Tibial artery (tissue), 4 donors: ENCODE results near the gene CYTL1.
"Not testable (repeated sequence)": the region's sequence is repeated elsewhere in the genome, so short reads cannot be mapped to it uniquely, and the experiment has no call there.

Source experiments
- DNase-seq, 2 donors: peaks; one replicate each; pipeline ENCODE4 v3.0.0-alpha.2; 2019
- H3K27ac ChIP-seq, 2 donors: fragments of 200-600 bp; sonication (generic) in 1 of 2; 1 replicate in 1 of 2; 2 replicates in 1 of 2; pipeline ENCODE4 v1.5.1; 2018 to 2019; ENCODE audit warnings: mild to moderate bottlenecking in 1 of 2
- H3K27me3 ChIP-seq, 2 donors: fragments of 200-600 bp; sonication (generic) in 1 of 2; one replicate each; pipeline versions ENCODE4 v1.5.1 to v1.6.0; 2016 to 2019
- H3K36me3 ChIP-seq, 3 donors: fragments of 200-600 bp; sonication (generic) in 2 of 3; one replicate each; pipeline ENCODE4 v1.5.1; 2016 to 2019; ENCODE audit warnings: mild to moderate bottlenecking in 2 of 3
- H3K4me1 ChIP-seq, 4 donors: fragments of 200-600 bp; sonication (generic) in 2 of 4; 1 replicate in 3 of 4; 2 replicates in 1 of 4; pipeline ENCODE4 v1.5.1; 2016 to 2019
- H3K4me3 ChIP-seq, 2 donors: fragments of 200-600 bp; sonication (generic) in 1 of 2; 1 replicate in 1 of 2; 2 replicates in 1 of 2; pipeline ENCODE4 v1.5.1; 2018 to 2019; ENCODE audit warnings: mild to moderate bottlenecking in 2 of 2
- H3K9me3 ChIP-seq, 3 donors: fragments of 200-600 bp; sonication (generic) in 1 of 3; one replicate each; pipeline ENCODE4 v1.5.1; 2016 to 2019
- CTCF ChIP-seq, 2 experiments: fragments of 200-600 bp in 1 of 2; fragments of 450-650 bp in 1 of 2; IDR thresholded peaks; one replicate each; pipeline ENCODE4 v1.5.1; 2017 to 2019; ENCODE audit warnings: antibody characterized with exemption in 2 of 2, mild to moderate bottlenecking in 1 of 2, moderate library complexity in 1 of 2
- intact Hi-C: fragments of 100-400 bp; cut with DNase I; formaldehyde crosslinking; loops from one replicate; pipeline ENCODE4 v1.15.0; 2023; ENCODE audit warnings: low total_unique reads

The CYTL1 gene, protein sequence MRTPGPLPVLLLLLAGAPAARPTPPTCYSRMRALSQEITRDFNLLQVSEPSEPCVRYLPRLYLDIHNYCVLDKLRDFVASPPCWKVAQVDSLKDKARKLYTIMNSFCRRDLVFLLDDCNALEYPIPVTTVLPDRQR

GRCh38 chr4:5019274-5019673 is at the start of gene CYTL1:
Gene CYTL1, minus strand, starts transcription at chr4:5019458. Its CDS starts 13 bp downstream, at chr4:5019445.
- TF ChIP-seq CTCF (IDR thresholded peaks at IDR 0.05) = no peak
- Histone ChIP-seq H3K27me3 (peaks cover 0 to 17% of the 10 kb centered on the region in 2 donors), H3K36me3 (no peaks in the 10 kb centered on the region), H3K9me3 (peaks cover 0 to 6% (median 0%) of the 10 kb centered on the region in 3 donors), H3K27ac (no peak within 1 kb of the TSS), H3K4me1 (peaks cover 0 to 5% (median 2%) of the 10 kb centered on the region in 4 donors), H3K4me3 (peak within 1 kb of the TSS; percentile 26 to 42)
- no peak for DNase-seq
- intact Hi-C loops = no loop called here

DNA sequence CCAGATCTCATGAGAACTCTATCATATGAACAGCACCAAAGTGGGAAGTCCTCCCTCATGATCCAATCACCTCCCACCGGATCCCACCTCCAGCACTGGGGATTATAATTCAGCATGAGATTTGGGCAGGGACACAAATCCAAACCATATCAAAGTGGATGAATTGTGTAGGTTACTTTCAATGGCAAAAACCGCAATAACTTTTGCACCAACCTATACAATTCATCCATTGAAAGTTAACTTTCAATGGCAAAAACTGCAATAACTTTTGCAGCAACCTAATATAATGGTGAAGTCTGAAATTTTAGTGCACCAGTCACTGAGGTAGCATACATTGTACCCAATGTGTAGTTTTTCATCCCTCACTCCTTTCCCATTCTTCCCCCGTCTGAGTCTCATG is 48.6 kb upstream of the CYTL1 start:
- DNase-seq = no peak
- Histone ChIP-seq H3K4me1 (no peaks in the 10 kb centered on the region), H3K36me3 (no peaks in the 10 kb centered on the region), H3K4me3 (no peak overlapping the region), H3K27me3 (no peaks in the 10 kb centered on the region), H3K9me3 (no peaks in the 10 kb centered on the region), H3K27ac (no peak overlapping the region)
- TF ChIP-seq CTCF (IDR thresholded peaks at IDR 0.05) = no peak
- intact Hi-C loops = no loop called here

DNA sequence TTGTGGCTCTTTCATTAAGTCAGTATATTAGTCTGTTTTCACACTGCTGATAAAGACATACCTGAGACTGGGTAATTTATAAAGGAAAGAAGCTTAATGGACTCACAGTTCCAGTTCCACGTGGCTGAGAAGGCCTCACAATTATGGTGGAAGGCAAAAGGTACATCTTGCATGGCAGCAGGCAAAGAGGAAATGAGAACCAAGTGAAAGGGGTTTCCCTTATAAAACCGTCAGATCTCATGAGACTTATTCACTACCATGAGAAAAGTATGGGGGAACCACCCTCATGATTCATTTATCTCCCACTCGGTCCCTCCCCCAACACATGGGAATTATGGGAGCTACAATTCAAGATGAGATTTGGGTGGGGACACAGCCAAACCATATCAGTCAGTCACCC is 47.7 kb upstream of the CYTL1 start:
- intact Hi-C loops, H3K4me3 ChIP-seq, H3K4me1 ChIP-seq, H3K36me3 ChIP-seq, H3K9me3 ChIP-seq, H3K27me3 ChIP-seq, DNase-seq, H3K27ac ChIP-seq: not testable (repeated sequence)

DNA sequence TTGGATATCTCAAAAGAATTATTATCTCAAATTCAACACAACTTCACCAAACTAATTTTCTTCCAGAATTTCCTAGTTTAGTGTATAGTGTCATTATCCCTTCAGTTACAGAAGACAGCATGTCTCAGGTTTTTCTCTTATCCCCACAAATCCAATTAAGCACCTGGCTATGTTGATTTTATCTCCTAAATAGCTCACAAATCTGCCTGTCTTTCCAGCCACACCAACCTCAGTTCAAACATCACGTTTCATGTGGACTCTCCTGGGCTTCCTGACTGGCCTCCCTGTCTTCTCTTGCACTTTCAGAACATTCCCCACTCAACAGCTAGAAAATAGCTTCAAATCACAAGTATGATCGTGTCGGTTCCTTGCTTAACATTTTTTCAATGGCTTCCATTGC is 46.8 kb upstream of the CYTL1 start:
- no peak for DNase-seq
- no peak overlapping the region for H3K27ac ChIP-seq
- no peaks in the 10 kb centered on the region for H3K27me3 ChIP-seq
- intact Hi-C loops = no loop called here
- no peaks in the 10 kb centered on the region for H3K4me1 ChIP-seq
- no peak for TF ChIP-seq CTCF (IDR thresholded peaks at IDR 0.05)
- no peaks in the 10 kb centered on the region for H3K36me3 ChIP-seq
- no peak overlapping the region for H3K4me3 ChIP-seq
- no peaks in the 10 kb centered on the region for H3K9me3 ChIP-seq

DNA sequence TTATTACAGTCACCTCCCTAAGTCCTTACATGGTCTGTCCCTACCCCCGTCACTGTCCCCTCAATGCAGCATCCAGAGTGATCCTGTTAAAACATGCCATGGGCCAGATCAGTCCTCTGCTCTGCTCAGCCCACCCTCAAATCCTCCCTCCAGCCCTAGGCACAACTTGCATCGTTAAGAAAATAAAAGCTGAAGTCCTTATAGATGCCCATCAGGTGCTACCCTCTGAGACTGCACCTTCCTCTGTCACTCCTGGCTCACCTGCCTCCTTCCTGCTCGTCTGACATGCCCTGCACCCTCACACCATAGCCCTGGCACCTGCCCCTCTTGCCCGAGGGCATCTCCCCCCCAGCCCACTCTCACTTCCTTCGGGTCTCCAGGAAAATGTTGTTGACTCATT is 36.2 kb upstream of the CYTL1 start:
- intact Hi-C loops = loop anchor here (10.0 kb wide), 1 partner anchor 759 kb away; no protein-coding TSS in a partner anchor
- H3K27ac ChIP-seq = no peak overlapping the region
- no peaks in the 10 kb centered on the region for H3K9me3 ChIP-seq
- H3K4me1 ChIP-seq = peaks cover 0 to 26% (median 16%) of the 10 kb centered on the region in 4 donors
- TF ChIP-seq CTCF (IDR thresholded peaks at IDR 0.05) = no peak
- no peaks in the 10 kb centered on the region for H3K27me3 ChIP-seq
- no peak overlapping the region for H3K4me3 ChIP-seq
- no peak for DNase-seq
- no peaks in the 10 kb centered on the region for H3K36me3 ChIP-seq

DNA sequence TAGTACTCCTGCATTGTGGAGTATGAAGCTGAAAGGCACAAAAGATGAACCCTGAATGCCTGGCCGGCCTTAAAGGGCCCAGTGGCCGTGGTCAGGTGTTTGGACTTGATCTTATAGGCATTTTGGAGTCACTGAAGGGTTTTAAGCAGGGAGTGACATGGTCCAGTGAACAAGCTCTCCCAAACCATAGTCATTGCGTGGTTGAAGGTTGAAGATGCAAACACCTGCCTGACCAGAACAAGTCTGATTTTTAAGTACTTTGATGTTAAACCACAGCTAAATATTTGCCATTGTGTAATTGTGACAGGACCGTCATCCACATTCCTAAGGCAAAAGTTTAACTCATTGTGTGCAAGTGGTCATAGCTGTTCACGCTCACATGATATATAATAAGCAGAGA is 35.3 kb upstream of the CYTL1 start:
- Histone ChIP-seq H3K36me3 (no peaks in the 10 kb centered on the region), H3K4me1 (peaks cover 0 to 31% (median 20%) of the 10 kb centered on the region in 4 donors), H3K27me3 (no peaks in the 10 kb centered on the region), H3K27ac (no peak overlapping the region), H3K4me3 (no peak overlapping the region), H3K9me3 (no peaks in the 10 kb centered on the region)
- no peak for DNase-seq
- TF ChIP-seq CTCF (IDR thresholded peaks at IDR 0.05) = no peak
- intact Hi-C loops = loop anchor here (10.0 kb wide), 1 partner anchor 760 kb away; no protein-coding TSS in a partner anchor
